Suprapubic skin (tissue), 4 donors: ENCODE results near the gene SLC9A9. TPM values are rescaled to one million over a fixed set of nuclear protein-coding genes. Genes with fewer than 3 reads are reported as not detected.

ENCODE experiments used
- DNase-seq, 2 donors: peaks; one replicate each; pipeline ENCODE4 v3.0.0-alpha.2; 2019; ENCODE audit warnings: low spot score in 2 of 2
- H3K27ac ChIP-seq: fragments of 200-600 bp; sonication (generic); one replicate; pipeline ENCODE4 v1.5.1; 2019
- H3K27me3 ChIP-seq: fragments of 200-600 bp; sonication (generic); one replicate; pipeline ENCODE4 v1.5.1; 2019
- H3K36me3 ChIP-seq: fragments of 200-600 bp; sonication (generic); one replicate; pipeline ENCODE4 v1.5.1; 2019
- H3K4me1 ChIP-seq: fragments of 200-600 bp; sonication (generic); one replicate; pipeline ENCODE4 v1.5.1; 2019
- H3K4me3 ChIP-seq: fragments of 200-600 bp; sonication (generic); one replicate; pipeline ENCODE4 v1.5.1; 2019; ENCODE audit warnings: mild to moderate bottlenecking
- H3K9me3 ChIP-seq: fragments of 200-600 bp; sonication (generic); one replicate; pipeline ENCODE4 v1.5.1; 2019
- CTCF ChIP-seq, 2 donors: fragments of 200-600 bp in 1 of 2; fragments of 450-650 bp in 1 of 2; sonication (generic) in 1 of 2; IDR thresholded peaks; one replicate each; pipeline ENCODE4 v1.5.1; 2016 to 2019; ENCODE audit warnings: antibody characterized with exemption in 2 of 2, mild to moderate bottlenecking in 1 of 2, moderate library complexity in 1 of 2
- EP300 ChIP-seq: sonication (generic); formaldehyde crosslinking; IDR thresholded peaks from one replicate; pipeline ENCODE4 v1.6.1; 2017; ENCODE audit warnings: antibody characterized with exemption
- POLR2A ChIP-seq, 2 donors: fragments of 450-650 bp; IDR thresholded peaks; one replicate each; pipeline ENCODE4 v1.6.1; 2017; ENCODE audit warnings: antibody characterized with exemption in 2 of 2, mild to moderate bottlenecking in 2 of 2, moderate library complexity in 2 of 2
- POLR2AphosphoS5 ChIP-seq, 3 donors: sonication (generic); formaldehyde crosslinking; IDR thresholded peaks; one replicate each; pipeline ENCODE4 v1.6.1; 2017; ENCODE audit warnings: antibody characterized with exemption in 3 of 3
- WGBS: methylation state at CpG from one replicate; pipeline ENCODE4 v1.1.5; 2018; 5-methylcytosine and 5-hydroxymethylcytosine counted together
- total RNA-seq, 4 donors: library from RNA; depleted of rRNA; stranded (reverse); fragments of >200 nt; gene quantifications; one replicate each; pipeline ENCODE4 v1.1.0, GENCODE V29; 2016

SLC9A9 gene
- total RNA-seq, 4 donors from 2014 or later, result 16.6 to 51.0 (median 30.0) TPM

- H3K27ac ChIP-seq, result no peak overlapping the region
- DNase-seq, result no peak
- no peak for TF ChIP-seq CTCF (IDR thresholded peaks at IDR 0.05)
- no peak for TF ChIP-seq EP300
- TF ChIP-seq POLR2AphosphoS5 (IDR thresholded peaks at IDR 0.05), result no peak
- no peak for TF ChIP-seq POLR2A (IDR thresholded peaks at IDR 0.05)
Observed at GRCh38 chr3:143601723-143602484, 246.4 kb downstream of the SLC9A9 start.

GRCh38 chr3:143600756-143601718 is 247.2 kb downstream of the SLC9A9 start:
- Histone ChIP-seq H3K4me3 (no peak overlapping the region), H3K36me3 (no peaks in the 10 kb centered on the region), H3K27me3 (no peaks in the 10 kb centered on the region), H3K4me1 (no peaks in the 10 kb centered on the region), H3K27ac (no peak overlapping the region), H3K9me3 (no peaks in the 10 kb centered on the region)
- no peak for DNase-seq
- 91% methylated on average over 4 of the region's 4 CpGs for WGBS
- TF ChIP-seq CTCF (IDR thresholded peaks at IDR 0.05), result no peak
- no peak for TF ChIP-seq POLR2AphosphoS5 (IDR thresholded peaks at IDR 0.05)
- no peak for TF ChIP-seq POLR2A (IDR thresholded peaks at IDR 0.05)
- no peak for TF ChIP-seq EP300

More at GRCh38 chr3:143601723-143602484, 246.4 kb downstream of the SLC9A9 start:
- H3K4me1 ChIP-seq, result no peaks in the 10 kb centered on the region
- no peak overlapping the region for H3K4me3 ChIP-seq
- H3K36me3 ChIP-seq, result no peaks in the 10 kb centered on the region
- 71% methylated on average over 6 of the region's 6 CpGs for WGBS
- H3K27me3 ChIP-seq, result no peaks in the 10 kb centered on the region
- H3K9me3 ChIP-seq, result no peaks in the 10 kb centered on the region

GRCh38 chr3:143597774-143598652 is 250.3 kb downstream of the SLC9A9 start:
- no peaks in the 10 kb centered on the region for H3K36me3 ChIP-seq
- WGBS, result 88% methylated on average over 17 of the region's 17 CpGs
- H3K27ac ChIP-seq, result no peak overlapping the region
- TF ChIP-seq CTCF (IDR thresholded peaks at IDR 0.05), result no peak
- TF ChIP-seq EP300, result no peak
- no peak for TF ChIP-seq POLR2AphosphoS5 (IDR thresholded peaks at IDR 0.05)
- TF ChIP-seq POLR2A (IDR thresholded peaks at IDR 0.05), result no peak
- H3K9me3 ChIP-seq, result no peaks in the 10 kb centered on the region
- H3K4me3 ChIP-seq, result no peak overlapping the region
- no peak for DNase-seq
- peaks cover 4% of the 10 kb centered on the region for H3K4me1 ChIP-seq
- H3K27me3 ChIP-seq, result no peaks in the 10 kb centered on the region

GRCh38 chr3:143596957-143597642 is 251.2 kb downstream of the SLC9A9 start:
- H3K36me3 ChIP-seq, result no peaks in the 10 kb centered on the region
- no peak overlapping the region for H3K27ac ChIP-seq
- H3K27me3 ChIP-seq, result no peaks in the 10 kb centered on the region
- 93% methylated on average over 18 of the region's 18 CpGs for WGBS
- peaks cover 4% of the 10 kb centered on the region for H3K4me1 ChIP-seq
- TF ChIP-seq EP300, result no peak
- TF ChIP-seq POLR2AphosphoS5 (IDR thresholded peaks at IDR 0.05), result no peak
- TF ChIP-seq CTCF (IDR thresholded peaks at IDR 0.05), result no peak
- TF ChIP-seq POLR2A (IDR thresholded peaks at IDR 0.05), result no peak
- DNase-seq, result no peak
- H3K4me3 ChIP-seq, result no peak overlapping the region
- no peaks in the 10 kb centered on the region for H3K9me3 ChIP-seq
